Neural progenitor cell (in vitro differentiated cells): ENCODE results near the gene SPRED2.

Experiments
- CTCF ChIP-seq: fragments of 200-600 bp; sonication (generic); IDR thresholded peaks from 2 replicates; pipeline ENCODE4 v1.5.1; 2017; ENCODE audit warnings: antibody characterized with exemption, mild to moderate bottlenecking
- EZH2 ChIP-seq: fragments of 200-600 bp; sonication (generic); IDR thresholded peaks from 2 replicates; pipeline ENCODE4 v1.6.1; 2017; ENCODE audit warnings: antibody characterized with exemption, mild to moderate bottlenecking, moderate library complexity
- EZH2phosphoT487 ChIP-seq: fragments of 200-600 bp; sonication (generic); IDR thresholded peaks from 2 replicates; pipeline ENCODE4 v1.6.1; 2017; ENCODE audit warnings: antibody characterized with exemption

GRCh38 chr2:65319072-65319673, 113.2 kb downstream of the SPRED2 start:
- TF ChIP-seq CTCF (no peak), EZH2 (no peak), EZH2phosphoT487 (no peak)
